HK-2 (cell line): ENCODE results near the gene NOTCH1.
A peak's percentile ranks its signal among the peaks of the same experiment; 100 is the strongest.
"Not testable (repeated sequence)": the region's sequence is repeated elsewhere in the genome, so short reads cannot be mapped to it uniquely, and the experiment has no call there.

Experiments
- DNase-seq: peaks from one replicate; pipeline ENCODE4 v3.0.0-alpha.2; 2018; ENCODE audit not compliant: unreplicated experiment

Gene NOTCH1

DNA sequence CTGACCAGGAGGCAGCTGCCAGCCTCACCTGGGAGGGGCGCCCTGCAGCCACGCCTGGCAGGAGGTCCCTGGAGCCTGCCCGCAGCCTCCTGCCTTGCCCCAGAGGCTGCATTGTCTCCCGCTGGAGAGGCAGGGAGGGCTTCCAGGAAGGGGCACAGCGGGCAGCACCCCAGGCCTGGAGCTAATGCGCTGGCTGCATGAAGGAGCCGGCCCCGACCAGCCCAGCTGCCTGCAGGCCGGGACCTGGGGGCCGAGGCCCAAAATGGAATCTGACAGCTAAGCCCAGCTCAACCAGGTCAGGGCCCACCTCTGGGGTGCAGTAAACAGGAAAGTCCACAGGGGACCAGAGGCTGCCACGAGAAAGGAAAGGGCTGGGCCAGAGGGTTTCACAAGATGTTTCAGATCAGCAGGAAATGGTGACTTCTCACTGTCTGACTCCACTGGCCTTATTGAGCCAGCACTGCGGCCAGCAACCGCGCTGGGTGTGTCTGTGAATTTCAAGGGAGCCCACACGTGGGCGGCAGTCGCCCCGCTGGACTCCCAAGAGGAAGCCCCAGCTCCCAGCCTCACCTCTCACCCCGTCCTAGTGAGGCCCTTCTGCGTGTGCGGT, 18.6 kb upstream of the NOTCH1 start:
- no peak for DNase-seq

DNA sequence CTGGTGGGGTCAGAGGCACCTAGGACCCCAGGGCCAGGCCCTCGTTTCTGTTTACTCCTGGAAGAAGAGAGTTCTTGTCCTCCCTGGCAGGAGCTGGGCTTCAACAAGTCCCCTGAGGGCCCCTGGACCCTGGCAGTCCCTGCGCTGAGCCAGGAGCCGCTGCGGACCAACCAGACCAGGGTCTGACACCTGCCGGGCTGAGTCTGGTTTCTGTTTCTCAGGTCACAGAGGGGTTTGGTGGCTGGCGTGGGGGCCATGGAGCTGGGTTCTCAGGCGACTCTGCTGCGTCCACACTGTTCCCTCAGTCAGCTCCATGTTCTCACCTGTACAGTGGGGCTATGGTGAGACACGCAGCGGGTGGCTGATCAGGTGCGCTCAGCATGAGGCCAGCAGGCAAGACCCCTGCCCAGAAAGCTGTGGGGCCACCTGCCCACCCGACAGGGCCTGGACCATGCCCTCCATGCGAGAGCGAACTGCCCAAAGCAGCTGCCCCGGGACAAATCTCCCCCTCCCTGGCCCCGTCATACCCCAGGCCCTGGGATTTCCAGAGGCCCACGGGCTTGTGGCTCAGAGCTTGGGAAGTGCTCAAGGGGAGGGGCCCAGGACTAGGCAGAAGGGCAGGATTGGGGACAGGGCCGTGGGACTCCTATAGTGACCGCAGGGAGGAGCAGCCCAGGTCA, 17.9 kb upstream of the NOTCH1 start:
- DNase-seq: no peak

DNA sequence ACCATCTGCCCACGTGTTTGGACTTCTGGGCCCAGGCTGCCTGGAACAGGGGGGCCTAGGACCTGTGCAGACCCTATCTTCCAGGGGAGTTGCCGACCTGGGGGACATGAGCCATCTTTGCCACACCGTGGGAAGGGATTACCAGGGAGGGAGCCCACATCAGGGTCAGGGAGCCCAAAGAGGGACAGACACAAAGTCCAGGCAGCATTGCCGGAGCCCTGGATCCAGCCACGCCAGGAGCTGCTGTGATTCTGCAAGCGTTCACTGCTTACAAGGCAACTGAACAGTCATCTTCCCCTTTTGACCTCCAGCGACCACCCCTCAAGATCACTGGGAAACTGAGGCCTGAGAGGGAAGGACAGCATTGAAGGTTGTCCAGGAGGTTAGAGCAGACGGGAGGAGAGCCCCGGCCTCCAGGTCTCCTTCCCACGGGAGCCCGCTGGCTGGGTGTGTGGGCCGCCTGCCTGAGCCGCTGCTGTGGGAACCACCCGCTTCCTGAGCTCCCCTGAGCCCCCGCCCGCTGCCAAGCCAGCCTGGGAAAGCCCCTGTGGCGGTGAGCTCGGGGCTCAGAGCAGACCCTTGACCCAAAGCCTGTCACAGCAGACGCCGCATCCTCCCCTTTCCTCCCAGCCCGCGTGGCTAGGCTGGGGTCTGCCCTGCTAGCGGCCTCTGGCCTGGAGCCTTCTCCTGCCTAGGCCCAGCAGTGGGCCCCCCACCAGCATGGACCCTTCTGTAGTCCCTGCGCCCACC, 17.1 kb upstream of the NOTCH1 start:
- no peak for DNase-seq

DNA sequence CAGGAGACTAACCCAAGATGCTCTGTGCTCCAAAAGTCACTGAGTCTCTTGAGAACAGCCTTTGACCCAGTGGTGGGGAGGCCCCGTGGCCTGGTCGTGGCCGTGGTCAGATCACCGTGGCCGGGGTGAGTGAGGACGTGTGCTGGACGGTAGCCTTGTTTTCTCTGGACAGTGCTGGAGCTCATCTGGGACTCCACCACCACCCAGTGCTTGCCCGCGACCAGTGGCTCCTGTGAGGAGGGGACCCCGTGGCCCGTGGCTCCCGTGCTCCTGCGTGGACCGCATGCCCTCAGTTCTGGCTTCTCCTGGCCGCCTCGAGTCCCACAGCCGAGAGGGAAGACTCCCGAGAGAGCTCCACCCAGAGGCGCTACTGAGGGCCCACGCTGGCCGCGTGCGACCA, 15.9 kb upstream of the NOTCH1 start:
- DNase-seq: no peak

DNA sequence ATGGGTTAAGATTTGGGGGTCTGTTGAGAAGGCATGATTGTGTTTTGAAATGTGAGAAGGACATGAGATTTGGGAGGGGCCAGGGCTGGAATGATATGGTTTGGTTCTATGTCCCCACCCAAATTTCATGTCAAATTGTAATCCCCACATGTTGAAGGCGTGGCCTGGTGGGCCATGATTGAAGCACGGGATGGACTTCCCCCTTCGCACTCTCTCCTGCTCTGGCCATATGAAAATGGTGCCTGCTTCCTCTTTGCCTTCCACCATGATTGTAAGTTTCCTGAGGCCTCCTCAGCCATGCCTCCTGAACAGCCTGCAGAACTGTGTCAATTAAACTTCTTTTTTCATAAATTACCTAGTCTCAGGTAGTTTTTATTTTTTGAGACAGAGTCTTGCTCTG, 14.7 kb upstream of the NOTCH1 start:
- DNase-seq: no peak

DNA sequence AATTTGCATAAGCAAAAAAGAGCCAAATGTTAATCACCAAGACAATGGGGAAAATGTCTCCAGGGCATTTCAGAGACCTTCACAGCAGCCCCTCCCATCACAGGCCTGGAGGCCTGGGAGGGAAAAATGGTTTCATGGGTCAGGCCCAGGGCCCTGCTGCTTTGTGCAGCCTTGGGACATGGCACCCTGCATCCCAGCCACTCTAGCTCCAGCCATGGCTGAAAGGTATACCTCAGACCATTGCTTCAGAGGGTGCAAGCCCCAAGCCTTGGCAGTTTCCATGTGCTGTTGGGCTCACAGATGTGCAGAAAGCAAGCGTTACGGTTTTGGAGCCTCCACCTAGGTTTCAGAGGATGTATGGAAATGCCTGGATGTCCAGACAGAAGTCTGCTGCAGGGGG, 13.5 kb upstream of the NOTCH1 start:
- not testable (repeated sequence) for DNase-seq

DNA sequence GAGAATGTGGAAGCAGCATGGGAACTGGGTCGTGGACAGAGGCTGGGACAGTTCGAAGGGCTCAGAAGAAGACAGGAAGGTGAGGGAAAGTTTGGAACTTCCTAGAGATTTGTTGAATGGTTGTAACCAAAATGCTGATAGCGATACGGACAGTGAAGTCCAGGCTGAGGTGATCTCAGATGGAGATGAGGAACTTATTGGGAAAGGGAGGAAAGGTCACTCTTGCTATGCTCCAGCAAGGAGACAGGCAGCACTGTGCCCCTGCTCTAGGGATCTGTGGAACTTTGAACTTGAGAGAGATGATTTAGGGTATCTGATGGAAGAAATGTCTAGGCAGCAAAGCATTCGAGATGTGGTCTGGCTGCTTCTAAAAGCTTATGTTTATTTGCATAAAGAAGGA, 13.0 kb upstream of the NOTCH1 start:
- DNase-seq: not testable (repeated sequence)

DNA sequence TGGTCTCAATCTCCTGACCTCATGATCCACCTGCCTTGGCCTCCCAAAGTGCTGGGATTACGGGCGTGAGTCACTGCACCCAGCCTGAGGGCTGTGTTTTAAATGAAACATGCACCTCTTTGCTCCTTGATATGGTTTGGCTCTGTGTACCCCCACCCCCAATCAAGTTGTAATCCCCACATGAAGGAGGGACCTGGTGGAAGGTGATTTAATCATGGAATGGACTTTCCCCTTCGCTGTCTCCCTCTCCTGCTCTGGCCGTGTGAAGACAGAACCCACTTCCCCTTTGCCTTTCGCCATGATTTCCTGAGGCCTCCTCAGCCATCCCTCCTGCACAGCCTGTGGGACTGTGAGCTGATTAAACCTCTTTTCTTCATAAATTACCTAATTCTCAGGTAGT, 12.5 kb upstream of the NOTCH1 start:
- no peak for DNase-seq

DNA sequence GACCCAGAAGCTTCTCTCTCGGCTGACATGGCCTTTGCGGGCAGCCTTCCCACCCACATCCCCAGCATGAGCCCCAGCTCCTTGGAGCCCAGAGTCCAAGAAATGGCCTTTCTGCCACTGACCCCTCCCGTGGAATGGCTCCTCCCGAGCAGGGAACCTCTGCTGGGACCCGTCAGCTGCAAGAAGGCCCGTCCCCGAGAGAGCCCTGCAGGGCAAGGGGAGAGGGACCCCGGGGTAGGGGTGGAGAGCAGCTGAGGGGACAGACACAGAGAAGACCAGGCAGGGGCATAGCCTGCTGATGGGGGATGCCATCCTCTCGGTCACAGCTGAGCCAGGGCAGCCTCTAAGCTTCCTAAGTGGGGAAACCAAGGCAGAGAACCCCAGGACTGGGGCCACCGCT, 11.2 kb upstream of the NOTCH1 start:
- DNase-seq: no peak

DNA sequence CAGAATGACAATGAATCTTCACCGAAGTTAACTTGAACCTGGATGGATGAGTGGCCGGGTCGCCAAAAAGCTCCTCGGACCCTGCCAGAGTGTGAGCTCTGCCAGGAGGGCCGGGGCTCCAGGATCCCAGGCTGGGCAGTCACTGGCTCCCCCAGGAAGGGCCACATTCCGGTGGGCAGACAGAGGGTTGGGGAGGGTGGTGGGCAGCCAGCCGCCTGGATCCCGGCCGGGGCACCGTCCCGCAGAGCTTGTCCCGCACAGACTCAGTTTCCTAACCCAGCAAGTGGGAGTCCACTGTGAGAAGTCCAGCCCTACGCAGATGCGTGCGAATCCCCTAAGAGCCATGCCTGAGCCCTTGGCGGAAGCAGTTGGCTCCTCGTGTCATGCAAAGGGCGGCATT, 10.3 kb upstream of the NOTCH1 start:
- DNase-seq: no peak

DNA sequence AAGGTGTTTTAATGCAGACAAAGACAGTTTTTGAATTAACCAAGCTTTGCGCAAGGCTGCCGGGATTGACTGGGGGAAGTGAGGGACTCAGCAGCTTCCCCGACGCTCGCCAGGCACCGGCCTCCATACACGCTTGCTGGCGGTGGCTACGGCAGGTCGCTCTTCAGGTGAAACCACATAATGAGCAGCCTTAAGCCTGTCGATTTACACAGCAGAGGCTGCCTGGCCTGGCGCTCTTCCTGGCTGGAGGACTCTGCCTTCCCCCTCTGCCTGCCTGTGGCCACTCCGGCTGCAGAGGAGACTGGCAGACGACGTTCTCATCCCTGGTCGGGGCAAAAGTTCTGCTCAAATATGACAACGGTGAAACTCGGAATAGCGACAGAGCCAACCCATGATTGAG, 9.0 kb upstream of the NOTCH1 start:
- DNase-seq: no peak

DNA sequence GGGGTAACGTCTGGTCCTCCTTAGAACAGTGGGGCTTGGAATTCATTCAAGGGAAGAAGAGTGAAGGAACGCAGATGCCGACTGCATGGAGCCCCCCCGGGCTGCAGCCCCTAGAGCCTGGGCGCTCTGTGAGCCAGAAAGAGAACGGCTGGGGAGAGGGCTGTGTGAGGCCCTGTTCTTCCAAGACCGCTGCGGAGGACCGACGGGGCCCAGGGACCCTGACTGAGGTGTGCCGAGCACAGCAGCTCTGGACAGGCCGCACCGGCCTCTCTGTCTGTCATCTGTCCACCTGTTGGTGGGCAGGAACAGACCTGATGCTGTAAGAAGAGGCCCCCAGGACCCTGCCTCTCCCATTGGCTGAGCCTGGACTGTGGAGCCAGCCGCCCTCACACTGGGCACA, 7.7 kb upstream of the NOTCH1 start:
- DNase-seq: no peak

DNA sequence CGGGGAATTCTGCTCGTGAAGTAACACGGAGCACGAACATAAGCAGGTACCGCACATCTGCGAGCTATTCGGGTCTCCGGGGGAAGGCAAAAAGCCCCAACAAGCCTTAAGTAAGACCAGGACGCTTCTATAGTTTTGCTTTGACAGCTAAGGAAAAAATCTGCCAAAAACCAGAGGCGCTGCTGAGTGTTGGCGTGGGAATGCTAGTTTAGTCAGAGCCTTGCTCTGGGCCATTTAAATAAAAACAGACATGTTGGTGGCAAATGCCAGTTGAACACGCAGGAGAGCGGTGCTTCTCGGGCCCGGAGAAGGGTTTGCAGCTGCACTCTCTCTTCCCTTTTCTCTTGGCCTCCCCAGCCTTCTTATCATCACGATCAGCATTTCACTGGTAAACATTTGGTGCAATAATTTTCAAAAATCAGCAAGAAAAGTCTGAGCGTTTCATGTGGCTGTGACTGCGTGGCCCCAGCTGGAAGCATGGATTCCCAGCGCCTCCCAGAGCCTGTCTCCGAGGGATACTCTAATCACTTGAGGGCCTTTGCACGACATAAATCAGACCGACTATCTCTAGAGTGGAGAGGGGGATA, 6.4 kb upstream of the NOTCH1 start:
- DNase-seq: no peak

DNA sequence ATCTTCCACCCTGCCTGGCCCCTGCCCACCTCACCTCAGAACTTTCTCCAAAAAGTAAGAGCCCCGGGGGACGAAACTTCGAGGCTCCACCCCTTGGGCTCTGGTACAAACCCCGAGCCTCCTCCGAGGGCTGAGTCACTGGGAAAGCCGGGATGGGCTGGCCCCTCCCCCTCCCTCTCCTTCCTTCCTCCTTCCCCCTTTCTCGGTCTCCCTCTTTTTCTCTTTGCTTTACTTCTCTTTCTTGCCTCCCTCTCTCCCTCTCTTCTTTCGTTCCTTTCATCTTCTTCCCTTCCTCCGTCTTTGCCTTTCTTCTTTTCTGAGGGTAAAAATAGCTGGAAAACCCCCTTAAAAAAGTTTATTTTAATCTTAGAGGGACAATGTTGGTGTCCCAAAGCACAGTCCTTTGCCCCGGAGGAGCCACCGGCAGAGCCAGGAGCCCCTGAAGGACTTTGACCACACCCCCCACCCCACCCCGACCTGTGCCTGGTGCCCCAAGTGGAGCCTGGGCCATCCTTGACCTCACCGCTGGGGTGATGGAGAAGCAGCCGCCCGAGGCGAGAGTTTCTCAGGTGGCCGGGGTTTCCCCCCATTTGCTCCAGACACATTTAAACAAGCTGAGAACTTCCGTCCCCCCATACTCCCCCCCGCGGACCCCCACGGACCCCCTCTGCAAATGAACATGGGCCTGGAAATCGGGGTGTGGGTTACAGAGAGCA, 5.7 kb upstream of the NOTCH1 start:
- DNase-seq: peak; percentile 60

DNA sequence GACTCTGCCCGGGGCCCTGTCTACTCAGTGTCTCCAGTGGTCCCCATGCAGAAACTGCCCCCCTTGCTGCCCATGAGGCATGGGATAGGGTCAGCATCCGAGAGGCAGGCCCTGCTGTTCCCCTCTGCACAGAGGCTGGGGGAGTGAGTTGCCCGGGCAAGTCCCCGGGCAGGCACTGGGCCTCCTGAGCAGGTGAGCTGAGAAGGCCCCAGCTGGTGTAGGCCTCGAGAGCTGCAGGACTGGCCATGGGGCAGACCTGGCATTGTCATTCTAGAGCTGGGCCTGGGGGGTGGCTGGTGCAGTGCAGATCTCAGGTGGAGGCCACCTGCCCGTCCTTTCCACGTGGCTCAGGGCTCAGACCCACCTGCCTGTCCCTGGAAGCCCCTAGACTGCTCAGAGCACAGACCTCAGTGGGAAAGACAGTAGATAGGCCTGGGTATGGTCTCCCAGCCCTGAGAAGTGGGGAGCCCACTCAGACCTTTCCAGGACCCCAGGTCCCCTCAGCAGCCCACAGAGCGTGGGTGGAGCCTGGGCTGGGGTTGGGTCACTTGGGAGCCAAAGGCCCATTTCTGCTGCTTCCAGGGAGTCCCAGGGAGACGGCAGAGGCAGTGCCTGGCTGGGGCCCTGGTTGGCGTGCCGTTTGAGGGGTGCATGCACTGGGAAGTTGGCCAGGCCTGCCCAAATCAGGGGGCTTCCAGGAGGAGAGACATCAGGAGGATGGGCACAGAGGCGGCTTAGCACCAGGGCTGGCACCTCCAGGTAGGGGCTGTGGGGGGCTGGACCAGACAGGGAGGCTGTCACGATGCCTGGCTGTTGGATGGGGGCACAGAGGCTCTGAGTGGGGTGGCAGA, 4.8 kb upstream of the NOTCH1 start:
- no peak for DNase-seq

DNA sequence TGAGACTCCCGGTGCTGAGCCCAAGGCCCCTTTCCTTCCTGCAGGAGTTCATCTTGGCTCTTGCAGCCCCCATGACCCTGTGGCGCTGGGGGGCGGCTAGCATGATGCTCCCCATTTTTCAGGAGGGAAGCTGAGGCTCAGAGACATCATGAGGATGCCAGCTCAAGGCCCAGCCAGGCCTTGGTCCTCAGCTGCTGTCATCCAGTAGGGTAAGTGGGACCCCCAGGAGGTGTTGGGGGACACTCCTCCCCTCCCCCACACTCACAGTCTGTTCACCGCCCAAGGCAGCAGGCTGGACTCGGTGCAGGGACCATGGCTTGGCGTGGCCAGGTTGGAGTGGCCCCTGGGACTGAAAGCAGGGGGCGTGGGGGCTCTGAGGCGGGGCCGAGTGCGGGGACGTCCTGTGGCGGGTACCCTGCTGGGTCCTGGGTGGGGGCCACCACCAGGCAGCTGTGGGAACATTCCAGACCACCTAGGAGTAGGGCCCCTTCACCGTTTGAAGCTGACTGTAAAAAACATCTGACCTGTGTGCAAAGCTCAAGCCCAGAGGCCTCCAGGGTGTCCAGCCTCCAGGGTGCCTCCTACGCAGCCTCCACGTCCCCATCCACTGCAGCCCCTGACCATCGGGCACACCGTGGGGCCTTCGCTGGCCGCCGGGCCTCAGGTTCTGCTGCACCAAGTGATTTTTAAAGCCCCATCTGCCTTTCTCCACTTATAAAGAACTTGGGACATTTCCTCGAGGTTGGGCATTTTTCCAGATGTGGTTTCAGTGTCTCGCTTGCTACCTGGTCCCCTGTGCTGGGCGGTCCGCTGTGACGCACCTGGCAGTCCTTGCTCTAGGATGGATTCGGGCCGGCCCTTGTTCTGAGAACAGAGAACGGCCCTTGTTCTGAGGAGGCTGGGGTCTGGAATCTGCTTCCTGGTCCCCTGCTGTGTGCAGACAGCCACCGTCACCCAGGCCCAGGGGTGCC, 3.4 kb upstream of the NOTCH1 start:
- no peak for DNase-seq

DNA sequence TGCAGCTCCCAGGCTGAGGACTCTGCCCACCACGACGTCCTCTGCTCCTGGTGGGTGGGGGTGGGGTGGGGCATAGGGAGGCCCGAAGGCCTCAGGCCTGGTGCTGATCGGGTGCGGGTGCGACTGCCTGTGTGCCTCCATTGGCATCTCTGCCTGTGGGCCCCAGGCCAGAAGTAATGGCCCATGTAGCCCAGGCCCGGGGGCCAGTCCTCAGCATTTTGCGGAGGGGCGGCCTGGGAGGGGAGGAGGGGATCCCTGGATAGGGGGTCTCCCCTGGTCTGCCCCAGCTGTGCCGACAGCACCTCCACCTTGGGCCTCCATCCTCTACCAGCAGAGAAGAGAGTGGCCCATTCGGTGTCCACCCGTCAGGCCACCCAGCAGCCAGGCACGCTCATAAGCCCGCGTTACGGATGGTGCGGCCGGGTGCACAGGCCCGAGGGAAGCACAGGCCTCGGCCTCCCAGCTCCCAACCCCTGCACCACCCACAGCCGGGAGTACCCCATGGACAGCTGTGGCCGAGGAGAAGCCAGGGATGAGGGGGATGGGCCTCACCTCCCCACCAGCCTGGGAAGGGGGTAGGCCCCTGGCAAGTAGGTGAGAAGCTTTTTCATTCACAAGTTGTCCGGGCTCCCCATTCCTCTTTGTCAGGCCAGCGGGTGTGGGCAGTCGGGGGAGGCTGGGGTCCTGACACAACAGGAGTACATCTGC, 1.8 kb upstream of the NOTCH1 start:
- DNase-seq: no peak

DNA sequence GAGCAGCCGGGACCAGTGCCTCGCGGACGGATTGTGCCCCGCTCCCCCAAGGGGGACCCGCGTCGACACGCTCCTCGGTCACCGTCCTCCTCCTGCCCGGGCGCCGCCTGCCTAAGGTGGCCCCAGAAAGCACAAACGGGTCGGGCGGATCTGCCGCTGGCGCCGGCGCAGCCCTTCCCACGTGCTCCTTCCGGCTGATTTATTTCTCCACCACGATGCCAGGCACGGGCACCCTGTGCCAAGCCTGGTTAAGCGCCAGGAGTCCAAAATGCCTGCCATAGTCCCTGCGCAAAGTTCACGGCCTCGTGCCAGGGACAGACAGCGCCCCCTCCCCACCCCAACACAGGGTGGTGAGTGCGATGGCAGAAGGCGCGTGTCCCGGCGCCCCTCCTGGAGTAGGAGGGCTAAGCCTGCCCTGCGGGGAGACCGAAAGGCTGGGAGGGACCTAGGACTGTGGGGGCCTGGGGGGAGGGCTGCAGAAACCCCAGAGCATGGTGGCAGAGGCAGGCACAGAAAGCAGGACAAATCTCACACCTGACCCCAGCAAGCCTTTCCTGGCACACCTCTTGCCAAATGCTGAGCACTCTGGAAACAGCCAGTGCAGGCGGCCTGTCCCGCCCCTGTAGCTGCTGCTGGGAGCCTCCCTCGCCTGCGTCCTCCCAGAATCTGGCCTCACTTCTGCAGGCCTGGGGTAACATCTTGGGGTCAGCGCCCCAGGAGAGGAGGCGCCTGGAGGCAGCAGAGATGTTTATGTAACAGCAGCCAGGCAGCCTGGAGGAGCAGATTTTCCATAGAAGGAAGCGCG, 1.1 kb upstream of the NOTCH1 start:
- DNase-seq: peak; percentile 61

DNA sequence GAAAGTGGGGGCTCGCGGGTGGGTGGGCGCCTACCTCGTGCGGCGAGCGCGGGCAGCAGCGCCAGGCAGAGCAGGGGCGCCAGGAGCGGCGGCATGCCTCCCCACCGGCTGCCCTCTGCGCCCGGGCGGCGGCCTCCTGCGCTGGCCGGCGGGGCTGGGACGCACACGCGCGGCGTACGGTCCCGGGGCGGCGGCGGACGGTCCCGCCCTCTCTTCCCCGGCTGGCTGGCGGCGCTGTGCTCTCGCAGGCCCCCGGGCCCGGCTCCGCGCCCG, 220 bp downstream of the NOTCH1 start:
- no peak for DNase-seq
